ENCODE data around the gene TTC16. TPM values are rescaled to one million over a fixed set of nuclear protein-coding genes. Genes with fewer than 3 reads are reported as not detected.
A peak's percentile ranks its signal among the peaks of the same experiment; 100 is the strongest.

Gene TTC16
- total and polyA plus RNA-seq, 2 of the 8 experiments (the other 6 are each of a cell fraction or from before 2014, with no cell fraction given): 0.03 TPM; not detected in 1

- TF ChIP-seq SIN3A (conservative IDR thresholded peaks at IDR 0.05 in 1 of 2, IDR thresholded peaks at IDR 0.05 in 1 of 2; ENCODE audit: low read depth in 1 of 2, low read length in 2 of 2): peak in 1 of 2 experiments; percentile 10; a peak in 1 of 4 replicates
Observed at GRCh38 chr9:127741831-127742434, 26.1 kb downstream of the TTC16 start (continued).
